Activated CD4-positive, alpha-beta T cell treated with anti-CD3 and anti-CD28 coated beads, Interleukin-2, amount 10 ng/mL, durations not matched to agents 24 days and 14 days (primary cell): ENCODE data around the gene FAM184B. TPM values are rescaled to one million over a fixed set of nuclear protein-coding genes. Genes with fewer than 3 reads are reported as not detected.

Experiments used
- total RNA-seq: library from RNA; stranded (reverse); gene quantifications from 2 replicates; pipeline ENCODE4 v1.2.3, GENCODE V29; 2022

The FAM184B gene
- total RNA-seq, 1 donor from 2014 or later, result not detected

Other genes starting within 250 kb of the FAM184B start
- gene LAP3, start 204.4 kb downstream of the FAM184B start, total RNA-seq, result 114 and 126 TPM in 2 replicates
- gene MED28, start 167.0 kb downstream of the FAM184B start, total RNA-seq, result 54.5 and 55.5 TPM in 2 replicates
- gene DCAF16, start 29.1 kb upstream of the FAM184B start, total RNA-seq, result 47.1 and 51.4 TPM in 2 replicates
- 46.3 and 53.4 TPM in 2 replicates for gene NCAPG, start 29.4 kb upstream of the FAM184B start, total RNA-seq
- 8.7 and 9.3 TPM in 2 replicates for gene LCORL, start 240.1 kb upstream of the FAM184B start, total RNA-seq